Hindlimb muscle (tissue), 1 donor: ENCODE data around the gene COG5. TPM values are rescaled to one million over a fixed set of nuclear protein-coding genes. Genes with fewer than 3 reads are reported as not detected.
A peak's percentile ranks its signal among the peaks of the same experiment; 100 is the strongest.

Experiments used
- DNase-seq: peaks from one replicate; pipeline ENCODE4 v3.0.0-alpha.2; 2013
- polyA plus RNA-seq: library from polyadenylated mRNA; unstranded; fragments of 120-200 nt; gene quantifications from one replicate; pipeline ENCODE4 v1.2.1, GENCODE V29; 2013; ENCODE audit not compliant: insufficient read length

The COG5 gene
- polyA plus RNA-seq, 1 donor, result 23.3 TPM

DNA sequence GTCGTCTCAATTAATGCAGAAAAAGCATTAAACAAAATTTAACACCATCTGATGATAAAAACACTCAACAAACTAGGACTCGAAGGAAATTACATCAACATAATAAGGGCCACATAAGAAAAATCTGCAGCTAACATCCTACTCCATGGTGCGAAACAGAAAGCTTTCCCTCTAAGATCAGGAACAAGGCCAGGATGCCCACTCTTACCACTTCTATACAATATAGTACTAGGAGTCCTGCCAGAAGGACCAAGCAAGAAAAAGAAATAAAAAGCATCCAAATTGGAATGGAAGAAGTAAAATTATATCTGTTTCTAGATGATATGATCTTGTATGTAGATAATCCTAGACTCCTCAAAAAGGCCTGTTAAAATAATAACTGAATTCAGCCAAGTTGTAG is 237.7 kb downstream of the COG5 start:
- DNase-seq, result no peak

- DNase-seq, result no peak
Measured at GRCh38 chr7:107322015-107322414, 241.7 kb downstream of the COG5 start.

DNA sequence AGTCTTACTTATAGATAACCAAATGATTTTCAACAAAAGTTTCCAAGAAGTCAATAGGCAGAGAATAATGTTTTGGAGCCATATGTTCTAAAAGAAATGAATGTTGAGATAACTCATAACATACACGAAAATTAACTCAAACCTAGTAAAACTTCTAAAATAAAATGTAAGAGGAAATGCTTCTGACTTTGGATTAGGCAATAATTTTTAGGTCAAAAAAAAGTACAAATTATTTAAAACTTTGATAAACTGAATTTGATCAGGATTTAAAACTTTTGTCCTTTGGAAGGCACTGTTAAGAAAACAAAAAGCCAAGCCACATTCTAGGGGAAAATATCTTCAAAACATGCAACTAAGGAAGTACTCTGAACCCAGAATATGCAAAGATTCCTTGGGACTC is 242.1 kb downstream of the COG5 start:
- no peak for DNase-seq

DNA sequence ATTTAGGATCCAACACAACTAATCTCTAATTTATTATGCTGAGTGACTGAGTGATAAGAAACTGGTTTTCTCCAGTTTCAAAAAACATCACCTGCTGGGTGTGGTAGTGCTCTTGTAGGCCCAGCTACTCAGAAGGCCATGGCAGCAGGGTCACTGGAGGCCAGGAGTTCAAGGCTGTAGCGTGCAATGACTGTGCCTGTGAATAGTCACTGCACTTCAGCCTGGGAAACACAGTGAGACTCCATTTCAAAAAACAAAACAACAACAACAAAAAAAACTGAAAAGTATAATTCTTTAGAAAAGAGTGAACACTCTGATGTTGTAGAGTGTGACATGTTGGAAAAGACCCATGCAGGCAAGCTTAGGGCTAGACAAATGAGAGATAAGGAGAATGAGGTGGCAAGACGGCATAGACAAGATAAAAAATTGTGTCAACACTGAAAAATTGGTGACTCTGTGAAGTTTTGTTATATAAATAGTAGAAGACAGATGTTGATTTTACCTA is 243.9 kb downstream of the COG5 start:
- DNase-seq, result no peak

- peak; percentile 21 for DNase-seq
Measured at GRCh38 chr7:107318523-107319160, 245.1 kb downstream of the COG5 start.

GRCh38 chr7:107315716-107316220 is 248.0 kb downstream of the COG5 start:
- DNase-seq, result no peak

GRCh38 chr7:107313355-107313754 is 250.4 kb downstream of the COG5 start:
- DNase-seq, result no peak

DNA sequence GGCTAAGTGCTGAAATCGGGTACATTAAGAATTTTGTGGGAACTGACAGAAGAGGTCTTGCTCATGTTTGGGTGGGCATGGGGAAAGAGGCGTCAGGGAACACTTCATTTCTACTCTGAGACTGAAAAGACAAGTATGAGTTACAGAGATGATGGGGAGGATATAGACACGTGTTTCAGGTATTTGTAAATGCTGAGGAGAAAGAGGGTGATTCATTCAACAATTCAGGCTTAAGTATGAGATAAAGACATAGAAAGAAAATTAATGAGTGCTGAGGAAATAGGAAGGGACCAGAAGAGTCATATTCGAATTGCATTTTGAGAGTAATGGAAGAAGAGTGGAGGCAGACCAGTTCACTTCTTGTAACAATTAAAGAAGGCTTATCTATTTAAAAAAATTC is 251.3 kb downstream of the COG5 start:
- no peak for DNase-seq

DNA sequence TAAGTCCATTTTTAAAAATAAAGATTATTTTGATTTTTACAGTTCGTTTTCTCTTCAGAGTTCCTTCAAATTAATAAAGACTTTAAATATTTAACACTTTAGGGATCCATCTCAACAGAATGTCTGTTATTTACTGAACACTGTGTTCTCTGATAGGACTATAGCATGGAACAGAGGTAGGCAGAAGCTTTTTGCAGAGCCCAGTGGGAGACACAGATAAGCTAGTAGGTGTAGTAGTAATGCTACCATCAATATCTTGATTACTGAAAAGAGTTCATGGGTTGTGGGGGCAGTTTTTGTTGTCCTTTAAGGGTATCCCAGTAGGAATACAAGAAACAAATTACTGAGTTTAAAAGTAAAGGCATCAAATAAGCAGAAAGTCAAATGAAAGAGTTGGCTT is 254.4 kb downstream of the COG5 start:
- no peak for DNase-seq

GRCh38 chr7:107304636-107305035 is 259.1 kb downstream of the COG5 start:
- no peak for DNase-seq

DNA sequence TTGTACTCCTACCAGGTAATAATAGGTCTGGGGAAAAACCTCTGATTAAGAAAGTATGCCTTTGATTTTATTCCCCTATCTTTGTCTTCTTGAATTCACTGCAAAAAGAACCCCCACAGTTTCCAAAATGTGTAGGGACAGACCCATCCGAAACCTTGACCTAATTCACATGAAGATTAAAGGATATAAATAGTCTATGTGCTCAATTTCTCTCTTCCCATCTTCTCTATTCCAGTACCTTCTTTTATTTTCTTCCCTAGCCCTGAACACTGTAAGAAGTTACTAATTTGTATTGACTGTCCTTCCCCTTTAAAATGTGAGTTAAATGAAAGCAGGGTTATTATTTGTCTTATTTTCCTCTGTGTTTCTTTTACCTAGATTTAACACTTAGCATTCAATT is 259.7 kb downstream of the COG5 start:
- no peak for DNase-seq

GRCh38 chr7:107302250-107302847 is 261.4 kb downstream of the COG5 start:
- no peak for DNase-seq

DNA sequence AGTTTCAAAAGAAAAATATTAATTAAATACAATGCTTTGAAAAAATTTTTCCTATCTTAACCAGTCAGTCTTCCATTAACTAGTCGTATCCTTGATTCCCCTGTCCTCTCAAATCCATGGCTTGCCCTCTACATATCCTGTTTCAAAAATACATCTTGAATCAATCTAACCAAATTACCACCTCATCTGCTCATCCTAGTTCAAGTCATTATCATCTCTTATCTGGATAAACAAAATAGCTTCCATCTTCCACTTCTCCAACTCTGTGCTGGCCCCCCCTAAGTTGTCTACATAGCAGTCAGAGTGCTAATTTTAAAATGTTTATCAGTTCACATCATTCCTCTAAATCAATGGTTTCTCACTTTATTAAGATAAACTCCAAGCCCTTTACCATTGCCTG is 269.5 kb downstream of the COG5 start:
- DNase-seq, result no peak

GRCh38 chr7:107292591-107292990 is 271.1 kb downstream of the COG5 start:
- no peak for DNase-seq

DNA sequence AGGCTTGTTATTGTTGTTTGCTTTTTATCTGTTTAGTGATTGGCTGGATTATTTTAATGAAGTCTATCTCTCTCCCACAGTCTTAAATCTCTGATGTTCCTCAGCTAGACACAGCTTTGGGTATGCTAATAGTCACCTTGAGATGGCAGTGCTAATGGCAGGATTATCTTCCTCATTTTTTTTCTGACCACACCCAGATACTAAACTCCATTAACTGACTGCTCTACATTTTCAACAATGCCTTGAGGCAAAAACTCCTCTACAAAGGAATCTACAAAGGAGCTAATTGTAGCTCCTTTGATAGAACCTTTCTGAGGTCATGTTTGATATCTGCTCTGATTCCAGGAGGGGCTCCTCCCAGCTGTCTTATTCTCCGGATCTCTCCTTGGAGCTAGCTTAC is 272.3 kb downstream of the COG5 start:
- DNase-seq, result no peak

- no peak for DNase-seq
Measured at GRCh38 chr7:107286751-107287621, 276.7 kb downstream of the COG5 start.

DNA sequence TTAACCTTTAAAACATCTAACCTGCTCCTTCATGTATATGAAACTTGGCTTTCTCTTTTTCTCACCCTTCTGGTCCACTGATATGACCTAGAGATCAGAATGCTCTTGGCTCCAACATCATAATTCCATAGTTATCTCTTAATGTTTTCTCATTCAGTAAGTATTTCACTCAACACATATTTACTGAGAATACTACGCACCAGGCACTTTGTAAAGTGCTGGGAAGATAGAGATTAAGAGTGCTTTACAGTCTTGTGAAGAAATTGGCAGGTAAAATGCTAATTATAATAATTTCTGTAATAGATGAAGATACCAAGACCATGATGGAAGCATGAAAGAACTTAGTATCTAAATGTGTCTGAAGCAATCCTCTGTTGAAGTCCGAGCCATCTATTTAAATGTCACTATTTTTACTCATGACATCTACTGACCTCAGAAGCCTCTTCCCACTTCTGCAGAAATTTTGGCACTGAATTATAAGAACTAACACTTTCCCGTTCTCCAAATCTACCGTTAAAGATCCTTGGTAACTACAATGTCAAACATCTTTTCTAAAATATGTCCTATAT is 278.7 kb downstream of the COG5 start:
- no peak for DNase-seq

- no peak for DNase-seq
Measured at GRCh38 chr7:107277331-107277730, 286.4 kb downstream of the COG5 start.

DNA sequence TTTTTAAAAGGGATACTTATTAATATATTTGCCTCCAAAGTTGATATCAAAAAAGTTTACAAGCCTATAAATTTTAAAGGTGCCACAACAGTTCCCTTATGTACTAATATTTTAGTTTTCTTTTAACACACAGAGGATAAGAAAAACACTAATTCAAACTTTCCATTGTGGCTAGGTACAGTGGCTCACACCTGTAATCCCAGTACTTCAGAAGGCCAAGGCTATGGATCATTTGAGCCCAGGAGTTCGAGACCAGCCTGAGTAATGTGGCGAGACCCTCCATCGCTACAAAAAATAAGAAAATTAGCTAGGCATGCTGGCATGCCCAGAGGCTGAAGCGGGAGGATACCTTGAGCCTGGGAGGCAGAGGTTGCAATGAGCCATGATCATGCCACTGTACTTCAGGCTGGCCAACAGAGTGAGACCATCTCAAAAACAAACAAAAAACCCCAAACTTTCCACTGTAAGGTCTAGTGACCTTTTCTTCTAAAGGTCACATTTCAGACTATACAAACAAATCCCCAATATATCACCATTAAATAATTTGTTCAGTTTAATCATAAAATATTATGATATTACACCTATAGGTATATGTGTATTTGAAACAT is 287.4 kb downstream of the COG5 start:
- no peak for DNase-seq

DNA sequence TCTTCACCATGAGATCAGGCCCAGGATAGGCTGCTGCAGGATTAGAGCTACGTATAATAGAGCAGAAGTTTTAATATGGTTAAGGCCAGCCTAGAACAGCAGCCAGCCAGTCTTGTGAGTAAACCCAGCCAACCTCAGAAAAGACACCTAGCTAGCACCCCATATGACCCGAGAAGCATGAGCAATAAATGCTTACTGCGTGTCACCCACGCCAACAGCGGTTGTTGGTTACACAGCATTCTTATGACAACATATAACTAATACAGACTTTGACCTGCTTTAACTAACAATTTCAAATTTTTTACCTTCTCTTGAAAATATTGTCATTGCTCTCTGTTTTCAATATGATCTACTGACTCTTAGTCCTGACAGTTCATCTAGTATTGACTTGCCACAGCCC is 289.2 kb downstream of the COG5 start:
- no peak for DNase-seq

DNA sequence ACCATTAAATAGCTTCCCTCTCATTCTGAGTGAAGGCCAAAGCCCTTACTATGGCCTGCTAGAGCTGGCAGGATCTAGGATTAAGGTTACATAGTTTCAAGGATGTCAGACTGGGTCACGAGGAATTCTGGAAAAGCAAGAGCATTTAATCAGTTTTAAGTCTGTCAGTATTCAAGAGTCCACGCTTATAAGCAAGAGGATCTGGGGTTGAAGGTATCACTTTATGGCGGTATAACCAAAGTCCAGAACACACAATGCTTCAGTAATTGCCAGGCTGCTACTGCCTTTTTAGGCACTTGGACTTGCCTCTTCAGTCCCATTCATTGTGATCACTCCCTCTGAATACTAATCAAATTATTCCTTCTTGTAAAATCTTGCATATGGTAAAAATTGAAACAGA is 293.9 kb downstream of the COG5 start:
- DNase-seq, result no peak

- no peak for DNase-seq
Measured at GRCh38 chr7:107268594-107268993, 295.1 kb downstream of the COG5 start.

- no peak for DNase-seq
Measured at GRCh38 chr7:107267138-107267537, 296.6 kb downstream of the COG5 start.
